ENCODE results near the gene TMEM119.
"Not testable (repeated sequence)": the region's sequence is repeated elsewhere in the genome, so short reads cannot be mapped to it uniquely, and the experiment has no call there.

The TMEM119 gene

GRCh38 chr12:108567406-108568337, 30.2 kb downstream of the TMEM119 start:
- DNase-seq (ENCODE audit: extremely low read depth in 1 of 2, low read depth in 1 of 2), result no peak

GRCh38 chr12:108566452-108566851, 31.4 kb downstream of the TMEM119 start:
- no peak for DNase-seq (ENCODE audit: extremely low read depth in 1 of 2, low read depth in 1 of 2)

GRCh38 chr12:108565976-108566375, 31.9 kb downstream of the TMEM119 start:
- peak in 1 of 2 donors; percentile 42 for DNase-seq (ENCODE audit: extremely low read depth in 1 of 2, low read depth in 1 of 2)

GRCh38 chr12:108565146-108565545, 32.7 kb downstream of the TMEM119 start:
- DNase-seq (ENCODE audit: extremely low read depth in 1 of 2, low read depth in 1 of 2), result no peak

- no peak for DNase-seq (ENCODE audit: extremely low read depth in 1 of 2, low read depth in 1 of 2)
Observed at GRCh38 chr12:108564724-108565123, 33.2 kb downstream of the TMEM119 start.

- no peak for DNase-seq (ENCODE audit: extremely low read depth in 1 of 2, low read depth in 1 of 2)
Observed at GRCh38 chr12:108563804-108564151, 34.1 kb downstream of the TMEM119 start.

- peak; percentile 57 to 74 for DNase-seq (ENCODE audit: extremely low read depth in 1 of 2, low read depth in 1 of 2)
Observed at GRCh38 chr12:108563136-108563803, 34.6 kb downstream of the TMEM119 start.

- peak; percentile 96 to 99 for DNase-seq (ENCODE audit: extremely low read depth in 1 of 2, low read depth in 1 of 2)
Observed at GRCh38 chr12:108562348-108563135, 35.3 kb downstream of the TMEM119 start, which contains the start of gene ISCU. Gene ISCU, plus strand, starts transcription at chr12:108562596. Its CDS starts 27 bp downstream, at chr12:108562623.

- DNase-seq (ENCODE audit: extremely low read depth in 1 of 2, low read depth in 1 of 2), result no peak
Observed at GRCh38 chr12:108561852-108562347, 36.0 kb downstream of the TMEM119 start.

- DNase-seq (ENCODE audit: extremely low read depth in 1 of 2, low read depth in 1 of 2), result peak in 1 of 2 donors; percentile 67
Observed at GRCh38 chr12:108560752-108561719, 36.8 kb downstream of the TMEM119 start, which contains the start of gene SART3. Gene SART3, minus strand, starts transcription at chr12:108561173. Its CDS starts 19 bp downstream, at chr12:108561154.

- DNase-seq (ENCODE audit: extremely low read depth in 1 of 2, low read depth in 1 of 2), result no peak
Observed at GRCh38 chr12:108560321-108560721, 37.6 kb downstream of the TMEM119 start.

GRCh38 chr12:108559748-108560147, 38.1 kb downstream of the TMEM119 start:
- DNase-seq (ENCODE audit: extremely low read depth in 1 of 2, low read depth in 1 of 2), result no peak

GRCh38 chr12:108559007-108559655, 38.8 kb downstream of the TMEM119 start:
- DNase-seq (ENCODE audit: extremely low read depth in 1 of 2, low read depth in 1 of 2), result no peak

- DNase-seq (ENCODE audit: extremely low read depth in 1 of 2, low read depth in 1 of 2), result not testable (repeated sequence)
Observed at GRCh38 chr12:108555383-108555782, 42.5 kb downstream of the TMEM119 start.

GRCh38 chr12:108553799-108554198, 44.1 kb downstream of the TMEM119 start:
- DNase-seq (ENCODE audit: extremely low read depth in 1 of 2, low read depth in 1 of 2), result no peak

GRCh38 chr12:108551535-108551934, 46.3 kb downstream of the TMEM119 start:
- DNase-seq (ENCODE audit: extremely low read depth in 1 of 2, low read depth in 1 of 2), result no peak

- no peak for DNase-seq (ENCODE audit: extremely low read depth in 1 of 2, low read depth in 1 of 2)
Observed at GRCh38 chr12:108548954-108549521, 48.8 kb downstream of the TMEM119 start.

GRCh38 chr12:108547686-108548085, 50.2 kb downstream of the TMEM119 start:
- no peak for DNase-seq (ENCODE audit: extremely low read depth in 1 of 2, low read depth in 1 of 2)

GRCh38 chr12:108543652-108544051, 54.2 kb downstream of the TMEM119 start:
- no peak for DNase-seq (ENCODE audit: extremely low read depth in 1 of 2, low read depth in 1 of 2)

All from activated CD8-positive, alpha-beta memory T cell treated with anti-CD3 and anti-CD28 coated beads for 1 hour (primary cell).